K562 (cell line): Measurements from ENCODE around the gene SLC5A2. TPM values are rescaled to one million over a fixed set of nuclear protein-coding genes. Genes with fewer than 3 reads are reported as not detected.

Source experiments
- CBFA2T2 ChIP-seq: fragments of 450-650 bp; conservative IDR thresholded peaks from 2 replicates; pipeline ENCODE4 v1.6.1; 2017; ENCODE audit warnings: mild to moderate bottlenecking
- CHCHD3 ChIP-seq: fragments of 250-450 bp; sonication (Bioruptor Pico); IDR thresholded peaks from 2 replicates; pipeline ENCODE4 v2.1.2; 2022; ENCODE audit warnings: mild to moderate bottlenecking
- FOXJ2 ChIP-seq: fragments of 200-800 bp; sonication (Bioruptor generic); IDR thresholded peaks from 2 replicates; pipeline ENCODE4 v1.6.1; 2016; ENCODE audit warnings: missing genetic modification characterization, missing compliant biosample characterization
- FOXM1 ChIP-seq, 2 experiments: fragments of 450-650 bp in 1 of 2; sonication (generic) in 1 of 2; formaldehyde crosslinking in 1 of 2; IDR thresholded peaks; 2 replicates each; pipeline versions ENCODE4 v1.6.1 to v1.9.0; 2017 to 2022; ENCODE audit warnings: low read depth in 2 of 2, mild to moderate bottlenecking in 2 of 2, missing genetic modification reagents in 1 of 2, moderate library complexity in 1 of 2
- MNT ChIP-seq, 2 experiments: fragments of 450-650 bp; conservative IDR thresholded peaks; 2 replicates each; pipeline ENCODE4 v1.6.1; 2017; ENCODE audit warnings: mild to moderate bottlenecking in 2 of 2, moderate library complexity in 2 of 2
- NR3C1 ChIP-seq: sonication (generic); formaldehyde crosslinking; IDR thresholded peaks from 2 replicates; pipeline ENCODE4 v1.8.1; 2022; ENCODE audit warnings: missing genetic modification reagents
- SMARCC2 ChIP-seq: fragments of 450-650 bp; IDR thresholded peaks from 2 replicates; pipeline ENCODE4 v1.6.1; 2017; ENCODE audit warnings: antibody characterized with exemption, moderate library complexity, mild to moderate bottlenecking, low read depth
- SOX6 ChIP-seq: fragments of 450-650 bp; IDR thresholded peaks from 2 replicates; pipeline ENCODE4 v1.6.1; 2014; ENCODE audit warnings: mild to moderate bottlenecking
- TRIM24 ChIP-seq, 2 experiments: fragments of 450-650 bp; IDR thresholded peaks; 2 replicates each; pipeline ENCODE4 v1.6.1; 2016
- ZNF384 ChIP-seq: IDR thresholded peaks from 2 replicates; pipeline ENCODE4 v1.6.1; 2012; ENCODE audit warnings: low read depth, low read length, improper control_type of control experiment
- ZNF551 ChIP-seq: fragments of 250-450 bp; sonication (Bioruptor Pico); IDR thresholded peaks from 2 replicates; pipeline ENCODE4 v1.5.0; 2021; ENCODE audit warnings: mild to moderate bottlenecking, moderate library complexity
- polyA plus RNA-seq, 8 experiments: library from polyadenylated mRNA; depleted of rRNA in 4 of 8; stranded (reverse) in 5 of 8; unstranded in 3 of 8; fragments of >200 nt; fragmentation: Nextera tagmentation in 2 of 8; fragmentation: Illumina TruSeq in 1 of 8; extraction: Ambion mirVana in 2 of 8; extraction: Trizol in 1 of 8; gene quantifications; 2 replicates each; pipeline versions ENCODE4 v1.2.1 to v1.2.3, GENCODE V29; 2011 to 2014; ENCODE audit warnings: inconsistent platforms in 1 of 8, missing spikeins in 1 of 8
- total RNA-seq, 7 experiments: library from RNA; depleted of rRNA in 6 of 7; stranded (reverse); fragments of >200 nt in 6 of 7; fragmentation: Illumina TruSeq in 2 of 7; extraction: Trizol in 2 of 7; gene quantifications; 2 replicates each; pipeline versions ENCODE4 v1.2.1 to v1.2.3, GENCODE V29; 2011 to 2021; ENCODE audit warnings: low replicate concordance in 1 of 7
- TF ChIP-seq, protein P1 (sequence below): sonication (generic); formaldehyde crosslinking; IDR thresholded peaks from 2 replicates; pipeline ENCODE4 v1.8.0; 2022; ENCODE audit warnings: mild to moderate bottlenecking, missing genetic modification reagents
- TF ChIP-seq, protein P2 (sequence below): IDR thresholded peaks from 2 replicates; pipeline ENCODE4 v1.6.1; 2011; ENCODE audit warnings: borderline replicate concordance, low read depth, mild to moderate bottlenecking, moderate library complexity, low read length; ENCODE audit not compliant: insufficient read depth, poor library complexity, severe bottlenecking

Gene SLC5A2
- total and polyA plus RNA-seq, 9 of the 15 experiments (the other 6 are each of a cell fraction or from before 2014, with no cell fraction given), result 0.07 to 2.7 (median 2.2) TPM; not detected in 6

GRCh38 chr16:31535737-31536136 lies 52.8 kb downstream of the SLC5A2 start (continued):
- TF ChIP-seq, protein P1, sequence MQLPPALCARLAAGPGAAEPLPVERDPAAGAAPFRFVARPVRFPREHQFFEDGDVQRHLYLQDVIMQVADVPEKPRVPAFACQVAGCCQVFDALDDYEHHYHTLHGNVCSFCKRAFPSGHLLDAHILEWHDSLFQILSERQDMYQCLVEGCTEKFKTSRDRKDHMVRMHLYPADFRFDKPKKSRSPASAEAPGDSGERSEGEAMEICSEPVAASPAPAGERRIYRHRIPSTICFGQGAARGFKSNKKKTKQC (CRISPR knock-in tag), result no peak
- TF ChIP-seq SMARCC2 (0 out of 2 replicates have a peak, but pooled peaks have one; percentile 43), ZNF384 (peak; percentile 78), SOX6 (peak; percentile 94), CBFA2T2 (peak; percentile 60; the same call in 1 of the 2 replicates), FOXJ2 (tag) (0 out of 2 replicates have a peak, but pooled peaks have one; percentile 49), MNT (conservative IDR thresholded peaks at IDR 0.05) (no peak; a peak in 1 of 4 replicates), ZNF551 (CRISPR knock-in tag) (no peak), TRIM24 (IDR thresholded peaks at IDR 0.05) (0 out of 4 replicates have a peak, but pooled peaks of 1 of the 2 experiments have one; percentile 34), CHCHD3 (CRISPR knock-in tag) (no peak), NR3C1 (CRISPR knock-in tag) (no peak), FOXM1 (IDR thresholded peaks at IDR 0.05; ENCODE audit: low read depth) (peak; percentile 75), FOXM1 (CRISPR knock-in tag; IDR thresholded peaks at IDR 0.05; ENCODE audit: low read depth) (no peak)
- TF ChIP-seq, protein P2, sequence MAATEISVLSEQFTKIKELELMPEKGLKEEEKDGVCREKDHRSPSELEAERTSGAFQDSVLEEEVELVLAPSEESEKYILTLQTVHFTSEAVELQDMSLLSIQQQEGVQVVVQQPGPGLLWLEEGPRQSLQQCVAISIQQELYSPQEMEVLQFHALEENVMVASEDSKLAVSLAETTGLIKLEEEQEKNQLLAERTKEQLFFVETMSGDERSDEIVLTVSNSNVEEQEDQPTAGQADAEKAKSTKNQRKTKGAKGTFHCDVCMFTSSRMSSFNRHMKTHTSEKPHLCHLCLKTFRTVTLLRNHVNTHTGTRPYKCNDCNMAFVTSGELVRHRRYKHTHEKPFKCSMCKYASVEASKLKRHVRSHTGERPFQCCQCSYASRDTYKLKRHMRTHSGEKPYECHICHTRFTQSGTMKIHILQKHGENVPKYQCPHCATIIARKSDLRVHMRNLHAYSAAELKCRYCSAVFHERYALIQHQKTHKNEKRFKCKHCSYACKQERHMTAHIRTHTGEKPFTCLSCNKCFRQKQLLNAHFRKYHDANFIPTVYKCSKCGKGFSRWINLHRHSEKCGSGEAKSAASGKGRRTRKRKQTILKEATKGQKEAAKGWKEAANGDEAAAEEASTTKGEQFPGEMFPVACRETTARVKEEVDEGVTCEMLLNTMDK, result no peak
